AG20443 (cell line): ENCODE measurements around the gene HJV.

Experiments used
- DNase-seq: peaks from one replicate; pipeline ENCODE4 v3.0.0; 2012; ENCODE audit warnings: low spot score, mixed read lengths

The HJV gene

GRCh38 chr1:145977486-145978470, 43.8 kb downstream of the HJV start:
- DNase-seq = peak; percentile 73

GRCh38 chr1:145977016-145977415, 44.5 kb downstream of the HJV start:
- DNase-seq = no peak

GRCh38 chr1:145975216-145975615, 46.3 kb downstream of the HJV start:
- DNase-seq = no peak

GRCh38 chr1:145974721-145975120, 46.8 kb downstream of the HJV start:
- DNase-seq = no peak

GRCh38 chr1:145972580-145972979, 49.0 kb downstream of the HJV start:
- no peak for DNase-seq
